HepG2 (cell line): ENCODE measurements around the gene TBX21. TPM values are rescaled to one million over a fixed set of nuclear protein-coding genes. Genes with fewer than 3 reads are reported as not detected.
A peak's percentile ranks its signal among the peaks of the same experiment; 100 is the strongest.

Experiments
- DNMT3B ChIP-seq: conservative IDR thresholded peaks from 2 replicates; pipeline ENCODE4 v1.6.1; 2016; ENCODE audit warnings: missing biosample characterization, control low read depth
- EZH2 ChIP-seq: conservative IDR thresholded peaks from 2 replicates; pipeline ENCODE4 v1.6.1; 2012; ENCODE audit warnings: mild to moderate bottlenecking, low read depth, low read length, moderate library complexity
- FOXK2 ChIP-seq: fragments of 450-650 bp; IDR thresholded peaks from 2 replicates; pipeline ENCODE4 v1.6.1; 2016
- FOXP1 ChIP-seq, 2 experiments: fragments of 450-650 bp in 1 of 2; IDR thresholded peaks; 2 replicates each; pipeline ENCODE4 v1.6.1; 2017 to 2018; ENCODE audit warnings: antibody characterized with exemption in 1 of 2
- HNF4G ChIP-seq, 2 experiments: sonication (generic) in 1 of 2; formaldehyde crosslinking in 1 of 2; IDR thresholded peaks; 2 replicates each; pipeline versions ENCODE4 v1.4.0 to v1.6.1; 2011 to 2020; ENCODE audit warnings: borderline replicate concordance in 2 of 2, low read depth in 2 of 2, mild to moderate bottlenecking in 2 of 2, low read length in 1 of 2, missing genetic modification reagents in 1 of 2, moderate library complexity in 1 of 2
- MTA1 ChIP-seq: sonication (generic); formaldehyde crosslinking; IDR thresholded peaks from 2 replicates; pipeline ENCODE4 v1.4.0; 2020; ENCODE audit warnings: missing genetic modification reagents, mild to moderate bottlenecking, borderline replicate concordance
- POLR2AphosphoS5 ChIP-seq: IDR thresholded peaks from 2 replicates; pipeline ENCODE4 v1.6.1; 2012; ENCODE audit warnings: low read depth, low read length
- SMAD3 ChIP-seq: sonication (generic); formaldehyde crosslinking; IDR thresholded peaks from 2 replicates; pipeline ENCODE4 v1.4.0; 2020; ENCODE audit warnings: missing genetic modification reagents
- SP2 ChIP-seq: sonication (generic); formaldehyde crosslinking; IDR thresholded peaks from 2 replicates; pipeline ENCODE4 v1.5.1; 2020; ENCODE audit warnings: mild to moderate bottlenecking, missing genetic modification reagents
- SSRP1 ChIP-seq: IDR thresholded peaks from 2 replicates; pipeline ENCODE4 v1.6.1; 2016; ENCODE audit warnings: control low read depth
- ZFP41 ChIP-seq: sonication (generic); formaldehyde crosslinking; IDR thresholded peaks from 2 replicates; pipeline ENCODE4 v1.4.0; 2020; ENCODE audit warnings: mild to moderate bottlenecking, missing genetic modification reagents, borderline replicate concordance
- ZFX ChIP-seq: sonication (generic); formaldehyde crosslinking; IDR thresholded peaks from 2 replicates; pipeline ENCODE4 v1.4.0; 2020; ENCODE audit warnings: mild to moderate bottlenecking, low read depth, missing genetic modification reagents, moderate library complexity
- ZNF263 ChIP-seq: sonication (generic); formaldehyde crosslinking; IDR thresholded peaks from 2 replicates; pipeline ENCODE4 v1.4.0; 2020; ENCODE audit warnings: missing genetic modification reagents
- ZNF343 ChIP-seq: sonication (generic); formaldehyde crosslinking; IDR thresholded peaks from 2 replicates; pipeline ENCODE4 v1.4.0; 2020; ENCODE audit warnings: mild to moderate bottlenecking, missing genetic modification reagents
- ZNF530 ChIP-seq: sonication (generic); formaldehyde crosslinking; IDR thresholded peaks from 2 replicates; pipeline ENCODE4 v1.5.0; 2020; ENCODE audit warnings: low read depth, mild to moderate bottlenecking, missing genetic modification reagents
- polyA plus RNA-seq, 8 experiments: library from polyadenylated mRNA; depleted of rRNA in 3 of 8; stranded (reverse) in 7 of 8; unstranded in 1 of 8; fragments of >200 nt; fragmentation: Illumina TruSeq in 4 of 8; extraction: Trizol in 4 of 8; gene quantifications; 2 replicates each; pipeline versions ENCODE4 v1.2.1 to v1.2.3, GENCODE V29; 2011 to 2016; ENCODE audit warnings: low read depth in 4 of 8, missing spikeins in 1 of 8, mixed read lengths in 1 of 8; ENCODE audit not compliant: insufficient read depth in 1 of 8
- total RNA-seq, 5 experiments: library from RNA; depleted of rRNA; stranded (reverse); fragments of >200 nt; fragmentation: Illumina TruSeq; extraction: Trizol; gene quantifications; 2 replicates each; pipeline ENCODE4 v1.2.3, GENCODE V29; 2016; ENCODE audit warnings: low read depth in 1 of 5
- TF ChIP-seq, protein P1 (sequence below): sonication (generic); formaldehyde crosslinking; IDR thresholded peaks from 2 replicates; pipeline ENCODE4 v1.4.0; 2020; ENCODE audit warnings: missing genetic modification reagents
- TF ChIP-seq, protein P2 (sequence below): sonication (generic); formaldehyde crosslinking; conservative IDR thresholded peaks from 2 replicates; pipeline ENCODE4 v1.4.0; 2020; ENCODE audit warnings: missing genetic modification reagents
- TF ChIP-seq, protein P3 (sequence below): sonication (generic); formaldehyde crosslinking; IDR thresholded peaks from 2 replicates; pipeline ENCODE4 v1.8.1; 2022; ENCODE audit warnings: mild to moderate bottlenecking, missing genetic modification reagents
- TF ChIP-seq, protein P4 (sequence below): sonication (generic); formaldehyde crosslinking; IDR thresholded peaks from 2 replicates; pipeline ENCODE4 v1.5.1; 2020; ENCODE audit warnings: mild to moderate bottlenecking, missing genetic modification reagents

The TBX21 gene
- total and polyA plus RNA-seq, 2 of the 13 experiments (the other 11 are each of a cell fraction or from before 2014, with no cell fraction given): not detected

DNA sequence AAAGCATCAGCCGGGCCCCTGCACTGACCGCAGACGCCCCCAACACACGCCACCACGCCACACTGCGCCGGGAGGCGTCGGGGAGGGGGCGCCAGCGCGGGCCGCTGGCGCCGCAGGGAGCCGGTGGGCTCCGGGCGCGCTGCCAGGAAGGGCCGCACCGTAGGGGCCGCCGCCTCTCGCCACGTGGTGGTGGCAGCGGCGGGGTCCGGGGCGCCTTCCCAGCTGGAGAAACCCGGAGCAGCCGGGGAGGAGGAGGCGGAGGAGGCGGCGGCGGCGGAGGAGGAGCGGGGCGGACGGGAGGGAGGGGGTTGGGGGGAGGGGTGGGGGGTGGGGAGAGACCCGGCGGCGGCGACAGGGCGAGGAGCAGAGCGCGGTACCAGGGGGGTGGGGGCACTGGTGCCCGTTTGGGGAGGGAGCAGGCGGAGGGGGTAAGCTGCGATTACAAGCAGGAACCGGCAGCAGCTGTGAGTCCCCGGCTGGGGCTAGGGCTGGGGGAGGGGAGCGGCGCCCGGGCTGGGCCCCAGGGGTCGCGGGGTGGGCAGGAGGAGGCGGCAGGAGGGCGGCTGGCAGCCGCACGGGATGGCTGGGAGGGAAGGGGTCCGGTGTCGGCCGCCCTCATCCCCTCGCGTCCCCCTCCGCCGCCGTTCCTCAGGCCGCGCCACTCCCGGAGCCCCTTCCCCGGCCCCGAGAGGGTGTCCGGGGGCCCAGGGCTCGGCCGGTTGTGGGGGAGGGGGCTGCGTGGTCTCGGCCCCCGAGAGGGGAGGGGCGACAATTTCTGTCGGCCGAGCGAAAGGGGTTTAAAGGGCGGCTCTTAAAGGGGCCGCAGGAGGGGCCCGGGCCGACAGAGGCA, 39.1 kb upstream of the TBX21 start, which contains the start of gene TBKBP1 (continued):
- TF ChIP-seq, protein P1, sequence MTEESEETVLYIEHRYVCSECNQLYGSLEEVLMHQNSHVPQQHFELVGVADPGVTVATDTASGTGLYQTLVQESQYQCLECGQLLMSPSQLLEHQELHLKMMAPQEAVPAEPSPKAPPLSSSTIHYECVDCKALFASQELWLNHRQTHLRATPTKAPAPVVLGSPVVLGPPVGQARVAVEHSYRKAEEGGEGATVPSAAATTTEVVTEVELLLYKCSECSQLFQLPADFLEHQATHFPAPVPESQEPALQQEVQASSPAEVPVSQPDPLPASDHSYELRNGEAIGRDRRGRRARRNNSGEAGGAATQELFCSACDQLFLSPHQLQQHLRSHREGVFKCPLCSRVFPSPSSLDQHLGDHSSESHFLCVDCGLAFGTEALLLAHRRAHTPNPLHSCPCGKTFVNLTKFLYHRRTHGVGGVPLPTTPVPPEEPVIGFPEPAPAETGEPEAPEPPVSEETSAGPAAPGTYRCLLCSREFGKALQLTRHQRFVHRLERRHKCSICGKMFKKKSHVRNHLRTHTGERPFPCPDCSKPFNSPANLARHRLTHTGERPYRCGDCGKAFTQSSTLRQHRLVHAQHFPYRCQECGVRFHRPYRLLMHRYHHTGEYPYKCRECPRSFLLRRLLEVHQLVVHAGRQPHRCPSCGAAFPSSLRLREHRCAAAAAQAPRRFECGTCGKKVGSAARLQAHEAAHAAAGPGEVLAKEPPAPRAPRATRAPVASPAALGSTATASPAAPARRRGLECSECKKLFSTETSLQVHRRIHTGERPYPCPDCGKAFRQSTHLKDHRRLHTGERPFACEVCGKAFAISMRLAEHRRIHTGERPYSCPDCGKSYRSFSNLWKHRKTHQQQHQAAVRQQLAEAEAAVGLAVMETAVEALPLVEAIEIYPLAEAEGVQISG: no peak
- TF ChIP-seq ZNF343 (CRISPR knock-in tag) (no peak), SMAD3 (CRISPR knock-in tag) (no peak), ZNF263 (CRISPR knock-in tag) (0 out of 2 replicates have a peak, but pooled peaks have one; percentile 14), DNMT3B (CRISPR knock-in tag) (no peak), FOXP1 (IDR thresholded peaks at IDR 0.05) (no peak), FOXP1 (CRISPR knock-in tag; IDR thresholded peaks at IDR 0.05) (no peak), EZH2 (no peak), POLR2AphosphoS5 (no peak), SP2 (CRISPR knock-in tag) (no peak), MTA1 (no peak), FOXK2 (no peak), ZFP41 (no peak), HNF4G (IDR thresholded peaks at IDR 0.05; ENCODE audit: borderline replicate concordance, low read depth, low read length) (peak; percentile 30; the same call in 1 of the 2 replicates), HNF4G (CRISPR knock-in tag; IDR thresholded peaks at IDR 0.05; ENCODE audit: borderline replicate concordance, low read depth) (no peak), ZNF530 (CRISPR knock-in tag) (no peak), SSRP1 (CRISPR knock-in tag) (no peak), ZFX (peak; percentile 54)
- TF ChIP-seq, protein P2, sequence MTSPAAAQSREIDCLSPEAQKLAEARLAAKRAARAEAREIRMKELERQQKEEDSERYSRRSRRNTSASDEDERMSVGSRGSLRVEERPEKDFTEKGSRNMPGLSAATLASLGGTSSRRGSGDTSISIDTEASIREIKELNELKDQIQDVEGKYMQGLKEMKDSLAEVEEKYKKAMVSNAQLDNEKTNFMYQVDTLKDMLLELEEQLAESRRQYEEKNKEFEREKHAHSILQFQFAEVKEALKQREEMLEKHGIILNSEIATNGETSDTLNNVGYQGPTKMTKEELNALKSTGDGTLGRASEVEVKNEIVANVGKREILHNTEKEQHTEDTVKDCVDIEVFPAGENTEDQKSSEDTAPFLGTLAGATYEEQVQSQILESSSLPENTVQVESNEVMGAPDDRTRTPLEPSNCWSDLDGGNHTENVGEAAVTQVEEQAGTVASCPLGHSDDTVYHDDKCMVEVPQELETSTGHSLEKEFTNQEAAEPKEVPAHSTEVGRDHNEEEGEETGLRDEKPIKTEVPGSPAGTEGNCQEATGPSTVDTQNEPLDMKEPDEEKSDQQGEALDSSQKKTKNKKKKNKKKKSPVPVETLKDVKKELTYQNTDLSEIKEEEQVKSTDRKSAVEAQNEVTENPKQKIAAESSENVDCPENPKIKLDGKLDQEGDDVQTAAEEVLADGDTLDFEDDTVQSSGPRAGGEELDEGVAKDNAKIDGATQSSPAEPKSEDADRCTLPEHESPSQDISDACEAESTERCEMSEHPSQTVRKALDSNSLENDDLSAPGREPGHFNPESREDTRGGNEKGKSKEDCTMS (CRISPR knock-in tag): no peak
- TF ChIP-seq, protein P3, sequence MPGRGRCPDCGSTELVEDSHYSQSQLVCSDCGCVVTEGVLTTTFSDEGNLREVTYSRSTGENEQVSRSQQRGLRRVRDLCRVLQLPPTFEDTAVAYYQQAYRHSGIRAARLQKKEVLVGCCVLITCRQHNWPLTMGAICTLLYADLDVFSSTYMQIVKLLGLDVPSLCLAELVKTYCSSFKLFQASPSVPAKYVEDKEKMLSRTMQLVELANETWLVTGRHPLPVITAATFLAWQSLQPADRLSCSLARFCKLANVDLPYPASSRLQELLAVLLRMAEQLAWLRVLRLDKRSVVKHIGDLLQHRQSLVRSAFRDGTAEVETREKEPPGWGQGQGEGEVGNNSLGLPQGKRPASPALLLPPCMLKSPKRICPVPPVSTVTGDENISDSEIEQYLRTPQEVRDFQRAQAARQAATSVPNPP (CRISPR knock-in tag): no peak
- TF ChIP-seq, protein P4, sequence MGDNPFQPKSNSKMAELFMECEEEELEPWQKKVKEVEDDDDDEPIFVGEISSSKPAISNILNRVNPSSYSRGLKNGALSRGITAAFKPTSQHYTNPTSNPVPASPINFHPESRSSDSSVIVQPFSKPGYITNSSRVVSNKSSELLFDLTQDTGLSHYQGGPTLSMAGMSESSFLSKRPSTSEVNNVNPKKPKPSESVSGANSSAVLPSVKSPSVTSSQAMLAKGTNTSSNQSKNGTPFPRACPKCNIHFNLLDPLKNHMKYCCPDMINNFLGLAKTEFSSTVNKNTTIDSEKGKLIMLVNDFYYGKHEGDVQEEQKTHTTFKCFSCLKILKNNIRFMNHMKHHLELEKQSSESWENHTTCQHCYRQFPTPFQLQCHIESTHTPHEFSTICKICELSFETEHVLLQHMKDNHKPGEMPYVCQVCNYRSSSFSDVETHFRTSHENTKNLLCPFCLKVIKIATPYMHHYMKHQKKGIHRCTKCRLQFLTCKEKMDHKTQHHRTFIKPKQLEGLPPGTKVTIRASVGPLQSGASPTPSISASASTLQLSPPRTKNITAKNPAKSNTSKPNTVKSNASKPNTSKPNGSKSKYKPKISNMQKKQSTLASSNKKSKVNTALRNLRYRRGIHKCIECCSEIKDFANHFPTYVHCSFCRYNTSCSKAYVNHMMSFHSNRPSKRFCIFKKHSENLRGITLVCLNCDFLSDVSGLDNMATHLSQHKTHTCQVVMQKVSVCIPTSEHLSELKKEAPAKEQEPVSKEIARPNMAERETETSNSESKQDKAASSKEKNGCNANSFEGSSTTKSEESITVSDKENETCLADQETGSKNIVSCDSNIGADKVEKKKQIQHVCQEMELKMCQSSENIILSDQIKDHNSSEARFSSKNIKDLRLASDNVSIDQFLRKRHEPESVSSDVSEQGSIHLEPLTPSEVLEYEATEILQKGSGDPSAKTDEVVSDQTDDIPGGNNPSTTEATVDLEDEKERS (CRISPR knock-in tag): no peak
